ENCODE data around the gene SYT5. TPM values are rescaled to one million over a fixed set of nuclear protein-coding genes. Genes with fewer than 3 reads are reported as not detected.

The SYT5 gene
- polyA plus RNA-seq, 1 experiment, result 0.15 TPM

DNA sequence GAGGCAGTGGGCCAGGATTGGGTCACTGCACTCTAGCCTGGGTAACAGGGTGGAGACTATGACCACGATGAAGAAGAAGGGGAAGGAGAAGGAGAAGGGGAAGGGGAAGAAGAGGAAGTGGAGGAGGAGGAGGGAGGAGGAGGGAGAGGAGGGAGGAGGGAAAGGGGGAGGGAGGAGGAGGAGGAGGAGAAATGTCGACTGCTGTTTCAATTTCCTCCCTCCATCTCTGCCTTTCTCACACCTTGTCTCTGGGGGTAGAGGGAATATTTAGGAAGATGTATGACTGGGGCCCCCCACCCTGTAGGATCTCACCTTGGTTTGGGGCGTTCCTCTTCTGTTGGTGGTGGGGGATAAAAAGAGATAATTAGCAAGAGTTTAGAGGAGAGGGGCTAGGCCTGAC, 34.9 kb downstream of the SYT5 start:
- Histone ChIP-seq H3K4me3 (ENCODE audit: low read depth, low read length) (no peak overlapping the region), H3K9me3 (ENCODE audit: control insufficient read depth, insufficient read depth, low read length) (no peaks in the 10 kb centered on the region; the same call in 1 of the 2 replicates), H3K27me3 (ENCODE audit: control insufficient read depth, insufficient read depth, low read length) (peaks cover 37% of the 10 kb centered on the region), H3K27ac (ENCODE audit: low read depth, low read length) (no peak overlapping the region)
- CTCF ChIA-PET, result interaction anchor here (1.8 kb wide), 1 partner anchor 359 kb away, joined by 6 read pairs; no protein-coding TSS in a partner anchor
- POLR2A ChIA-PET, result no interaction called here
- TF ChIP-seq, protein P1, sequence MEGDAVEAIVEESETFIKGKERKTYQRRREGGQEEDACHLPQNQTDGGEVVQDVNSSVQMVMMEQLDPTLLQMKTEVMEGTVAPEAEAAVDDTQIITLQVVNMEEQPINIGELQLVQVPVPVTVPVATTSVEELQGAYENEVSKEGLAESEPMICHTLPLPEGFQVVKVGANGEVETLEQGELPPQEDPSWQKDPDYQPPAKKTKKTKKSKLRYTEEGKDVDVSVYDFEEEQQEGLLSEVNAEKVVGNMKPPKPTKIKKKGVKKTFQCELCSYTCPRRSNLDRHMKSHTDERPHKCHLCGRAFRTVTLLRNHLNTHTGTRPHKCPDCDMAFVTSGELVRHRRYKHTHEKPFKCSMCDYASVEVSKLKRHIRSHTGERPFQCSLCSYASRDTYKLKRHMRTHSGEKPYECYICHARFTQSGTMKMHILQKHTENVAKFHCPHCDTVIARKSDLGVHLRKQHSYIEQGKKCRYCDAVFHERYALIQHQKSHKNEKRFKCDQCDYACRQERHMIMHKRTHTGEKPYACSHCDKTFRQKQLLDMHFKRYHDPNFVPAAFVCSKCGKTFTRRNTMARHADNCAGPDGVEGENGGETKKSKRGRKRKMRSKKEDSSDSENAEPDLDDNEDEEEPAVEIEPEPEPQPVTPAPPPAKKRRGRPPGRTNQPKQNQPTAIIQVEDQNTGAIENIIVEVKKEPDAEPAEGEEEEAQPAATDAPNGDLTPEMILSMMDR (IDR thresholded peaks at IDR 0.05; ENCODE audit: low read depth, low read length), result no peak
- DNase-seq (ENCODE audit: low read depth, low spot score), result no peak

DNA sequence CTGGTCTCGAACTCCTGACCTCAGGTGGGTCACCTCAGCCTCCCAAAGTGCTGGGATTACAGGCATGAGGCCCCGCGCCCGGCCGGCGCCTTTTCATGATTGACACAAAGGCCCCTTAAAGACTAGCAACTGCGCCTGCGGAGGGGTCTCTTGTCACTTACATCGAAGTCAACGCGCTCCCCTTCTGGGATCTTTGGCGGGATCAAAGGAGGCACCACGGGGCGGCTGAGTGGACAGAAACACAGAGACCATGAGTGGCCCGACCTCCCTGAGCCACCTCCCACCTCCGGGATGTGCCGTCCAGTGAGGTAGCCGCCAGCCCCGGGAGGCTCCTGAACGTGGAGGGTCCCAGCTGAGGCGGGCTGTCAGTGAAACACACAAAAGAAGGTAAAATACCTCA, 38.4 kb downstream of the SYT5 start:
- no peak for DNase-seq (ENCODE audit: low read depth, low spot score)
- H3K27ac ChIP-seq (ENCODE audit: low read depth, low read length), result no peak overlapping the region
- peaks cover 15% of the 10 kb centered on the region for H3K27me3 ChIP-seq (ENCODE audit: control insufficient read depth, insufficient read depth, low read length)
- TF ChIP-seq, protein P1 (IDR thresholded peaks at IDR 0.05; ENCODE audit: low read depth, low read length), result no peak
- ChIA-PET POLR2A (interaction anchor here (0.8 to 1.2 kb wide), 4 partner anchors 24 to 362 kb away, joined by 3 to 4 read pairs (median 3); partner anchors contain the start of gene PPP1R12C), CTCF (interaction anchor here (0.6 to 5.2 kb wide), 24 partner anchors 14 to 491 kb away, joined by 3 to 62 read pairs (median 4); partner anchors contain the start of gene DNAAF3)
- H3K4me3 ChIP-seq (ENCODE audit: low read depth, low read length), result no peak overlapping the region
- H3K9me3 ChIP-seq (ENCODE audit: control insufficient read depth, insufficient read depth, low read length), result no peaks in the 10 kb centered on the region; the same call in 1 of the 2 replicates

DNA sequence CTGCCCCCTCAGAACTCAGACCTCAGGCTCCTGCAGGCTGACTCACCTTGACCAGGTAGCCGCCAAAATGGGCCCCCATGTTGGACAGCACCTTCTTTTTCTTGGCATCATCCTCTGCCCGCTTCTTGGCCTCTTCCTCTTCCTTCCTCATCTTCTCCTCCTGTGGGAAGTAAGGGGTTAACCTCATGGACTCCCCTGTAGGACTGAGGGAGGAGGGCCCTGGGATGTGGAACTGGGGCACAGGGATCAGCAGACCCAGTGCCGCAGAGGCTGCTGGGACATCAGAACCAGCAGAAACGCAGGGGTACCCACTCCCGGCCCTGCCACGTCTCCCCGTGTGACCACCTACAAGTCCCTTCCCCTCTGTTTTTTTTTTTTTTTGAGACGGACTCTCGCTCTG, 42.2 kb downstream of the SYT5 start:
- no peaks in the 10 kb centered on the region; the same call in 1 of the 2 replicates for H3K9me3 ChIP-seq (ENCODE audit: control insufficient read depth, insufficient read depth, low read length)
- ChIA-PET CTCF (no interaction called here), POLR2A (no interaction called here)
- no peak overlapping the region for H3K4me3 ChIP-seq (ENCODE audit: low read depth, low read length)
- H3K27ac ChIP-seq (ENCODE audit: low read depth, low read length), result no peak overlapping the region
- no peak for DNase-seq (ENCODE audit: low read depth, low spot score)
- H3K27me3 ChIP-seq (ENCODE audit: control insufficient read depth, insufficient read depth, low read length), result peaks cover 16% of the 10 kb centered on the region
- TF ChIP-seq, protein P1 (IDR thresholded peaks at IDR 0.05; ENCODE audit: low read depth, low read length), result no peak

DNA sequence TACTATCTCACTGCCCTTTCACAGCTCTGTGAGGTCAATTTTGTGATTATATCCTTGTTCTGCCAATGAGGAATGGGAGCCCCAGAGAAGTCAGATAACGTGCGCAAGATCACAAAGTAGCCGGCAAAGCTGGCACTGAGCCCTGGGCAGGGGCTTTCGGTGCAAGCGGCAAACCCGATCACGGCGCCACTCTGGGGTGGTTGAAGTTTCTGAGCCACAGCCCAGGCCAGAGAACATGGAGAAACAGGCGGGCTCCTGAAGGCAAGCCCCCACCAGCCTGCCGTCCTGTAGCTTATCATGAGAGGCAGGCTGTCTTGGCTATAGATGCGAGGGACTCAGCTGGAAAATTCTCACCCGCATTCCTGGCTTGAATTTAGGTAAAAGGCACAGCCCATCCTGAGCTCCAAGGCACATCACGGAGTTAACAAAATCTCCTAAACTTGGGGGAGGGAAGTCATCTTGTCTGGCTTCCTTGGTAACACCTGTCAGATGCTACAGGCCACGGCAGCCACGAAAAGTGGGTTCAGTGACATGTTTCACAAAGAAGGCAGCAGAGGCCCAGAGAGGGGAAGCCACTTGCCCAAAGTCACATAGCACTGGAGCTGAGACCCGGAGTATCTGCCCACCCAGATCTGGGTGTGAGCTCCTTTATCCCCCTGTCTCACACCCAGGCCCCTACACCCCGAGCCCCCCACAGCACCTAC, 43.5 kb downstream of the SYT5 start:
- ChIA-PET POLR2A (no interaction called here), CTCF (interaction anchor here (0.6 to 1.6 kb wide), 3 partner anchors 24 to 367 kb away, joined by 3 read pairs; no protein-coding TSS in a partner anchor)
- no peak for DNase-seq (ENCODE audit: low read depth, low spot score)
- TF ChIP-seq, protein P1 (IDR thresholded peaks at IDR 0.05; ENCODE audit: low read depth, low read length), result no peak
- Histone ChIP-seq H3K27me3 (ENCODE audit: control insufficient read depth, insufficient read depth, low read length) (peaks cover 20% of the 10 kb centered on the region), H3K9me3 (ENCODE audit: control insufficient read depth, insufficient read depth, low read length) (no peaks in the 10 kb centered on the region; the same call in 1 of the 2 replicates), H3K4me3 (ENCODE audit: low read depth, low read length) (no peak overlapping the region), H3K27ac (ENCODE audit: low read depth, low read length) (no peak overlapping the region)

DNA sequence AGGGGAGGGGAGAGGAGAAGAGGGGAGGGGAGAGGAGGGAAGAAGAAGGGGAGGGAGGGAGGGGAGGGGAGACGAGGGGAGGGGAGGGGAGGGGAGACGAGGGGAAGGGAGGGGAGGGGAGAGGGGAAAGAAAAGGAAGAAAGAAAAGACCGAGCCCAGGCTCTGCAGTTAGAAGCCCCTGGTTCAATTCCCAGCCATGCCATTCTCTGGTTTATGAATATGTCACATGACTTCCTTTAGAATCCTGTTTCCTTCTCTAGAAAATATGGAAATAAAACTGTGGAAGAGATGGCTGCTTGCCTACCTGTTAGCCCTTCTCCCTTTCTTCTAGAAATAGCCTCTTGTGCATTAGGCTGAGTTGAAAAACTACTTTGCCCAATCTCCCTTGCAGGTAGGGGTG, 45.4 kb downstream of the SYT5 start:
- Histone ChIP-seq H3K4me3 (ENCODE audit: low read depth, low read length) (no peak overlapping the region), H3K27me3 (ENCODE audit: control insufficient read depth, insufficient read depth, low read length) (peaks cover 30% of the 10 kb centered on the region), H3K27ac (ENCODE audit: low read depth, low read length) (no peak overlapping the region), H3K9me3 (ENCODE audit: control insufficient read depth, insufficient read depth, low read length) (no peaks in the 10 kb centered on the region)
- TF ChIP-seq, protein P1 (IDR thresholded peaks at IDR 0.05; ENCODE audit: low read depth, low read length), result no peak
- ChIA-PET POLR2A (no interaction called here), CTCF (interaction anchor here (1.4 kb wide), 1 partner anchor 370 kb away, joined by 4 read pairs; no protein-coding TSS in a partner anchor)
- no peak for DNase-seq (ENCODE audit: low read depth, low spot score)

All from AG04450 (cell line).